ENCODE measurements around the gene CAMK2A.

DNA sequence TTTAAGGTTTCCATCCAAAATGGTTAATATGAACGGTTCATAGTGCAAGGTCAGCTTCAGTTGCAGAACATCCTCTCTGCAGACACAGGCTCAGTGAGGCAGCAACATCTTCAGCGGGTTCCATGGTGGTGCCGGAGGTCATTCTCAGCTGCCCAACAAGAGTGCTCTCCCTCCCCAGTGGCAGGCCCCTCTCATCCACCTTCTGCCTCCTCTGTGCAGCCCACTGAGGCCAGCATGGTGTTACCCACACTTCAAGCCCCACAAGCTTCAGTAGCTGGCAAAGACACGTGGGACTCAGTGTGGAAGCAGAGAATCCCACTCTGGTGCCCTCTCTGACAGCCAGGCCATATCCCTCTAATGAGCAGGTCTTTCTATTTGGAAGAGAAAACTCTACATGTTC, 17.2 kb upstream of the CAMK2A start:
- TF ChIP-seq, protein P1, sequence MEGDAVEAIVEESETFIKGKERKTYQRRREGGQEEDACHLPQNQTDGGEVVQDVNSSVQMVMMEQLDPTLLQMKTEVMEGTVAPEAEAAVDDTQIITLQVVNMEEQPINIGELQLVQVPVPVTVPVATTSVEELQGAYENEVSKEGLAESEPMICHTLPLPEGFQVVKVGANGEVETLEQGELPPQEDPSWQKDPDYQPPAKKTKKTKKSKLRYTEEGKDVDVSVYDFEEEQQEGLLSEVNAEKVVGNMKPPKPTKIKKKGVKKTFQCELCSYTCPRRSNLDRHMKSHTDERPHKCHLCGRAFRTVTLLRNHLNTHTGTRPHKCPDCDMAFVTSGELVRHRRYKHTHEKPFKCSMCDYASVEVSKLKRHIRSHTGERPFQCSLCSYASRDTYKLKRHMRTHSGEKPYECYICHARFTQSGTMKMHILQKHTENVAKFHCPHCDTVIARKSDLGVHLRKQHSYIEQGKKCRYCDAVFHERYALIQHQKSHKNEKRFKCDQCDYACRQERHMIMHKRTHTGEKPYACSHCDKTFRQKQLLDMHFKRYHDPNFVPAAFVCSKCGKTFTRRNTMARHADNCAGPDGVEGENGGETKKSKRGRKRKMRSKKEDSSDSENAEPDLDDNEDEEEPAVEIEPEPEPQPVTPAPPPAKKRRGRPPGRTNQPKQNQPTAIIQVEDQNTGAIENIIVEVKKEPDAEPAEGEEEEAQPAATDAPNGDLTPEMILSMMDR (IDR thresholded peaks at IDR 0.05), result no peak
- no peak for TF ChIP-seq POLR2A (IDR thresholded peaks at IDR 0.05)
